NCI-H82 (cell line): Measurements from ENCODE around the gene MFAP1.
"Not testable (repeated sequence)": the region's sequence is repeated elsewhere in the genome, so short reads cannot be mapped to it uniquely, and the experiment has no call there.

ENCODE experiments used
- DNase-seq: peaks from one replicate; lab custom pipeline; 2025; lab: John Stamatoyannopoulos, UW

The MFAP1 gene

GRCh38 chr15:43821505-43821904 lies 3.0 kb downstream of the MFAP1 start:
- no peak for DNase-seq

- DNase-seq = not testable (repeated sequence)
Observed at GRCh38 chr15:43815064-43815463, 9.4 kb downstream of the MFAP1 start.

- no peak for DNase-seq
Observed at GRCh38 chr15:43808960-43809678, 15.4 kb downstream of the MFAP1 start.

- no peak for DNase-seq
Observed at GRCh38 chr15:43808435-43808950, 16.0 kb downstream of the MFAP1 start.

- not testable (repeated sequence) for DNase-seq
Observed at GRCh38 chr15:43802676-43803075, 21.8 kb downstream of the MFAP1 start.

- DNase-seq = peak; percentile 97
Observed at GRCh38 chr15:43800286-43801141, 24.0 kb downstream of the MFAP1 start, which contains the start of gene HYPK. TSS of gene HYPK (plus strand) at chr15:43800599. CDS start at chr15:43800623, 24 bp downstream.

GRCh38 chr15:43799945-43800285 lies 24.6 kb downstream of the MFAP1 start, which contains the start of gene SERINC4:
TSS of gene SERINC4 (minus strand) at chr15:43800220. CDS start at chr15:43799986, 234 bp downstream.
- peak; percentile 97 for DNase-seq

- DNase-seq = peak; percentile 88
Observed at GRCh38 chr15:43799209-43799944, 25.1 kb downstream of the MFAP1 start.

- no peak for DNase-seq
Observed at GRCh38 chr15:43796566-43796965, 27.9 kb downstream of the MFAP1 start.

- peak; percentile 52 for DNase-seq
Observed at GRCh38 chr15:43795997-43796396, 28.5 kb downstream of the MFAP1 start.

GRCh38 chr15:43795197-43795596 lies 29.3 kb downstream of the MFAP1 start:
- no peak for DNase-seq

- peak; percentile 32 for DNase-seq
Observed at GRCh38 chr15:43794269-43795037, 30.0 kb downstream of the MFAP1 start.

GRCh38 chr15:43793647-43794046 lies 30.8 kb downstream of the MFAP1 start:
- DNase-seq = no peak

GRCh38 chr15:43792761-43793476 lies 31.6 kb downstream of the MFAP1 start:
- no peak for DNase-seq

GRCh38 chr15:43791993-43792760 lies 32.3 kb downstream of the MFAP1 start, which contains the start of gene SERF2:
TSS of gene SERF2 (plus strand) at chr15:43792320. CDS start at chr15:43792377, 57 bp downstream.
- DNase-seq = peak; percentile 100

- DNase-seq = no peak
Observed at GRCh38 chr15:43789409-43789808, 35.1 kb downstream of the MFAP1 start.

- DNase-seq = no peak
Observed at GRCh38 chr15:43779016-43779415, 45.5 kb downstream of the MFAP1 start.

GRCh38 chr15:43777267-43777914 lies 47.1 kb downstream of the MFAP1 start:
- peak; percentile 92 for DNase-seq

- peak; percentile 87 for DNase-seq
Observed at GRCh38 chr15:43776718-43777266, 47.7 kb downstream of the MFAP1 start, which contains the start of gene ELL3. TSS of gene ELL3 (minus strand) at chr15:43776966. CDS start at chr15:43776901, 65 bp downstream.
